GM11168 (cell line): Measurements from ENCODE around the gene KNDC1.
"Not testable (repeated sequence)": the region's sequence is repeated elsewhere in the genome, so short reads cannot be mapped to it uniquely, and the experiment has no call there.

Source experiments
- in situ Hi-C: fragments of 300-500 bp; cut with MboI; formaldehyde crosslinking; loops from one replicate; pipeline ENCODE4 v1.12.0; 2022; ENCODE audit warnings: low sequenced_read_pairs; ENCODE audit not compliant: unreplicated experiment

Gene KNDC1

DNA sequence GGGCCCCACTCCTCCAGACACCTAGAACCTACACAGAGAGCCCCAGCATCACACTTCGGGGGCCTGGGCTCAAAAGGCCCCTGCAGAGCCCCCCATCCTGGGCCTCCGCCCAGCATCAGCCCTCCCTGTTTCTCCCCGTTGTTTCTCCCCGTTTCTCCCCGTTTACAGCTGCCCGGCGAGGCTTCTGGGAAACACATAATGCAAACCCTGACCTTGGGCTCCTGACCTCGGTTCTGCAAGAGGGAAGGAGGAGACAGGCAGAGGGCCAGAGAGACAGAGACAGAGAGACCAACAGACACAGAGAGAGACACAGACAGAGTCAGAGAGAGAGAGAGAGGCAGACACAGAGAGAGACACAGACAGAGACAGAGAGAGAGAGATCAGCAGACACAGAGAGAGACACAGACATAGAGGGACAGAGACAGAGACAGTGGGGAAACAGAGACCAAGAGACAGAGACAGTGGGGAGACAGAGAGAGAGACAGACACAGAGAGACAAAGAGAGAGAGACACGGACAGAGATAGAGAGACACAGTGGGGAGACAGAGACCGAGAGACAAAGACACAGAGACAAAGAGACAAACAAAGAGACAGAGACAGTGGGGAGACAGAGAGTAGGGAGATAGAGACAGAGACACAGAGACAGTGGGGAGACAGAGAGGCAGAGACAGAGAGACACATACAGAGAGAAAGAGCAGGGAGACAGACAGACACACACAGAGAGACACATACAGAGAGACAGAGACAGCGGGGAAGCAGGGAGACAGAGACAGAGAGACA is 90.1 kb downstream of the KNDC1 start:
- in situ Hi-C loops = no loop called here

DNA sequence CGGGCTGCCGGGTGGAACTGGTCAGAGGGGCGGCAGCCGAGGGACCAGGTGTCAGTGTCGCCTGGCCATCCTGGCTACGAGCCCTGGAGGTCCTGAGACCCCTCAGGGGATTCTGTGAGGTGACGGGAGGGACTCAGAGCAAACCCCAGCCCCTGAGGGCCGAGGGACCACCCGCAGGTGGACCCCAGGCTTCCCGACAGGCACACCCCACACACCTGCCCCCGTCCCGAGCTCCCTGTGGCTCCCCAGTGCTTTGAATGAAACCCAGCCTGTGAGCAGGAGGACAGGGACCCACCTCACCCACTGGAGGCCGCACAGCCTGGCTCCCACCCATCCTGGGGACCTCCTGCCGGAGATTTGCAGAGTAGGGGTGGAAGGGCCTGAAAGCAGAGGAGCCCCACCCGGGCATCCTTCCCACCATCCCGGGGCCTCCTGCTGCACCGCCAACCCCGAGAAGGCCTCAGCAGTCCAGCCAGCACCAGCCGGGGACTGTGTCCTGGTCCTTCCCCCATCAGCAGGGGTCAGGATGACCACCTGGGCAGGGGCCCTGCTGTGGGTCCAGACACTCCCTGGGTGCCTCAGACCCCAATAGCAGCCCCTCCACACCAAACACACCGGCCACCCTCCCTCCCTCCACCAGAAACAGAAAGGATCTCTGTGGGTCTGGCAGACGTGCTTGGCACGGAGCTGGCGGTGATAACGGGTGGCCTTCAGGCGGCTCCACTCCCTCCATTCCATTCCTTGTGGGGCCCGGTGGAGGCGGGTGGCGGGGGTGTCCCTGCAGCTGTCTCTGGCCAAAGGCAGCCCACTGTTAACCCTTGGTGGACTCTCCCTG is 91.6 kb downstream of the KNDC1 start:
- in situ Hi-C loops = no loop called here

DNA sequence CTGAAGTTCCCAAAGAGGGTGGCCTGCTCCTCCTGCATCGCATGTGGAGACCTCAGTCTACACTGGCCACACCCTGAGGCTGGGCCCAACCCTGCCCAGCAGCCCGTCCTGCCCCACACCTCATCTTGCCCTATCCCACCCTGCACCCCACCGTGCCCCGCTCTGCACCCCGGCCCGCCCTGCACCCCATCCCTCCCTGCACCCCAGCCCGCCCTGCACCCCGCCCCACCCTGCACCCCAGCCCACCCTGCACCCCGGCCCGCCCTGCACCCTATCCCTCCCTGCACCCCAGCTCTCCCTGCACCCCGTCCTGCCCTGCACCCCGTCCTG is 92.2 kb downstream of the KNDC1 start:
- in situ Hi-C loops = no loop called here

DNA sequence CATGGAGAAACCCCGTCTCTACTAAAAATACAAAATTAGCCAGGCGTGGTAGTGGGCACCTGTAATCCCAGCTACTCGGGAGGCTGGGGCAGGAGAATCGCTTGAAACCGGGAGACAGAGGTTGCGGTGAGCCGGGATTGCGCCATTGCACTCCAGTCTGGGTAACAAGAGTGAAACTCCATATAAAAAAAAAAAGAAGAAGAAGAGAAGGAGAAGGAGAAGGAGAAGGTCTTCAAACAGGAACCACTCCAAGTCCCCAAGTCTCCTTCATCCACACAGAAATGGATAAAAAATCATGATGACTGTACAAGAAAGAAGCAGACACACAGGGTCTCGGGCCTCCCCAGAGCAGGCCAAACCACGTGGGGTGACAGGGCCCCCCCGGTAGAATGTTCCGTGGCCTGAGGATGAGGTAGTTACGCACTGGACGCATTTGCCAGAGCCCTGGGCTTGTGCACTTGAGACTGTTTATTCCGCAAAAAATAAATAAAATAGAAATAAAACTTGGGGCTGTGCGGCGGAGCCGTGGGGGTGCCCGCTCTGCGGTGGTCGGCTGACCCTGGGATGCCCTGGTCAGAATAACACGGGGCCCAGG is 93.4 kb downstream of the KNDC1 start:
- in situ Hi-C loops = no loop called here

DNA sequence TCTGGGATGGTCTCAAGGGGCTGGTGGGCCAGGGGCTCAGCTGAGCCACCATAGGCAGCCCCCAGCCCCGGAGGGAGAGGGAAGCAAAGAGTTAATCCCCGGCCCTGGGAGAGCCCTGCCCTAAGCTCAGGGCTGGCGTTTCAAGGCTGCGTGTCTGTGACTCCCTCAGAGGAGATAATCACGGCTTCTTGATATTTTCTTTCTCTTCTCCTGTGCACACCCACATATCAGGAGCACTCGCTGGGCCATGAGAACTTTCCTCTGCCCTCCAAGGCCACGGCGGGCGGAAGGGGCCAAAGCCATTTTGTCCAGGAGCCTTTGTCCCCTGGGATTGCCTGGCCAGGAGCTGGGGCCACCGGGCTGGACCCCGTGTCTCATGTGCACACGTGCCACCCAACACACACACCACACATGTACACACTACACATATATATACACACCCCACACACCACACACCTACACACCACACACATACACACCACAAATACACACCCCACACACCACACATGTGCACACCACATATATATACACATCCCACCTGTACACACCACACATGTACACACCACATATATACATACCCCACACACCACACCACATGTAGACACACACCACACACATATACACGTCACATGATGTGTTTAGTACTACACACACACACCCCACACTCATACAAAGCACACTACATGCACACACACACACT is 94.6 kb downstream of the KNDC1 start:
- in situ Hi-C loops = no loop called here

DNA sequence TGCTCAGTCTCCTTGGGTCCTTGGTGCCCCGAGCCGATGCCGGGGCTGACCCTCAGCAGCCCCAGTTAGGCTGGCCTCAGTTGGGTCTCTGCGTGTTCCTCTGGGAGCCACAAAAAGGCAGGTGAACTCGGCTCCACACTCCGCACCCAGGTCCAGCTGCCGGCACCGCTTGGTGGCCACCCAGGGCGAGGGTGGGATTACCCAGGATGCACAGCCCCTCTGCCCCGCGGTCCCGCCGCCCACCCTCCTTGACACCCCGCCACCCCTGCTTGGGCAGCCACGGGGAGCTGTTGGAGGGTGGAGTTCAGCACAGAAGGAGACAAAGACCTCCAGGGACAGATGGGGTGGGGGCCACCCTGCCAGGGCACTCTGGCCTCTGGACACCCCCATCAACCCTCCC is 95.3 kb downstream of the KNDC1 start:
- in situ Hi-C loops = no loop called here

DNA sequence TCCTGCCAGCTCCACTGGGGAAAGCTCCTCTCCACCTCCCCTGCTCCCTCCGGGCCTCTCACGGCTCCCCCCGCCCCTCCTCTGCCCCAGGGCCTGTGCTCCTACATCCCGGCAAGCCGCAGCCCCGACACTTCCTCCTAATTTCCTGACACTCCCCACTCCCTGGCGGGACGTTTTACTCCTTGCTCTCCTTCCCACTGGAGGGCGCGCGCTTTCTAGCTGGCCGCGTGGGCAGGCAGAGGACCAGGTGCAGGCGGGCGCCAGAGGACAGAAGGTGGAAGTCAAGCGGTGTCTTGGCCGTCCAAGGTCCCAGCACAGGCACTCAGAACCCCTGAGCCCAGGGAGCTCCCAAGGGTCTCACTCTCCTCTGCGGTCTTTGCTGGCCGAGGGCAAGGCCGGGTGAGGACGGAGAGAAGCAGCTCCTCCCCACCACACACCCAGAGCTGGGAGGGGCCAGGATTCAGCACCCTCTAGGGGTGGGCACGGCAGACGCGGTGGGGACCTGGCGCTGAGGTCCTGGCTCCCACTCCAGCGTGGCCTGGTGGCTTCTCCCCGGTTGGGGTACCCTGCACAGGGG is 97.6 kb downstream of the KNDC1 start:
- in situ Hi-C loops = no loop called here

- in situ Hi-C loops = no loop called here
These were observed 98.2 kb downstream of the KNDC1 start for GRCh38 chr10:133258066-133258817.

DNA sequence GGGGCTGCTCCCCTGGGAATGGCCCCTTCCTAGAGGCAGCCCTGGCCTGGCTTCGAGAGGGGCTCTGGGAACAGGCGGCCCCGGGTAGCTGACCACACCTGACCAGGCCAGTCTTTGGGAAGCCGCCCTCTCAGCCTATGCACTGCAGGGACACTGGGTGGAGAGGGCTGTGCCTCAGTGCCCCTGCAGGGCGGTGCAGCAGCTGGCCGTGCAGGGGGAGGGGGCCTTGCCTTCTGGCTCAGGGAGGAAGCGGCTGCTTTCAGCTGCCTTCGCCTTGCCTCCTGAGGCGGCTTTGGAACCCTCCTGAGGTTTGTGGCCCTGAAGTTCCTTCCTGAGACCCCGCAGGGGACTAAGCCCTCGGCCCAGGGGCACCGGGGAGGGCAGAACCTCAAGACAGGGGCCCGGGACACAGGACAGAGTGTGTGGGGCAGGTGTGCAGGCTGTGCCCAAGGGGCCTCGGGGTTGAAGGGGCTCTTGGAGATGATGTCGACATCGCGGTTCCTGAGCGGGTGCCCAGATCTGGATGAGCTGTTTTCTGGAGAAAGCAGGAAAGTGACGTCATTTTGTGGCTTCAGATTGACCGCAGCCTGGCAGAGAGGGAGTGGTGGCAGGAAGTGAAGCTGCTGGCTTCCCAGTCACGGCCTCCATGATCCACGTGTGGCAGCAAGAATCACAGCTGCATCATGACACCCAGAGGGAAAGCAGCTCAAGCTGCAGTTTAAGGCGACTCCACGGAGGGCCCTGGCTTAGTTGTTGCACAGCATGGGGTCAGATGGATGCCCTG is 99.0 kb downstream of the KNDC1 start:
- in situ Hi-C loops = no loop called here

GRCh38 chr10:133259602-133259989 is 99.6 kb downstream of the KNDC1 start:
- in situ Hi-C loops = no loop called here

- in situ Hi-C loops = no loop called here
These were observed 101.1 kb downstream of the KNDC1 start for GRCh38 chr10:133260895-133261725.

DNA sequence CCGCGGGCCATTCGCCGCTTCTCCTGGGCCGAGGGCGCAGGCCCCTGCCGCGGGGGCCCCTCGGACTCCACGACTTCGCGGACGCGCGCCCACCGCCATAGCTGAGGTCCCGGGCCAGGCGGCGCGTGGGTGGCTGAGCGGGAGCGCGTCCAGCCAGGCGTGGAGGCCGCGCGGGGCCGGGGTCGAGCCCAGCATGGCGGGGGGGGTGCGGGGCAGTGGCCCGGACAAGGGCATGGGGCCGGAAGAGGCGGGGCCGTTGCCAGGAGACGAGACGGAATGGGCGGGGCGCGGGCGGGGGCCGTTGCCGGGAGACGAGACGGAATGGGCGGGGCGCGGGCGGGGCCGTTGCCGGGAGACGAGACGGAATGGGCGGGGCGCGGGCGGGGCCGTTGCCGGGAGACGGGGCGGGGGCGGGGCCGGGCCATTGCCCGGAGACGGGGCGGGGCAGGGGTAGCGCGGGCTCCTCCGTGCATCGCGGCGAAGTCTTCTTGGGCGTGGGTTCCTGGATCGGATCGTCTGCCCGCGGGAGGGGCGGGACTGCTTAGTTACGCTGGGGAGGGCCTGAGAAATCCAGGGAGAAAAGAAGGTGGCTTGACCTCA is 101.8 kb downstream of the KNDC1 start:
- in situ Hi-C loops = no loop called here

GRCh38 chr10:133262696-133263095 is 102.7 kb downstream of the KNDC1 start:
- in situ Hi-C loops = no loop called here

- in situ Hi-C loops = no loop called here
These were observed 103.7 kb downstream of the KNDC1 start for GRCh38 chr10:133263674-133264073.

- in situ Hi-C loops = no loop called here
These were observed 104.4 kb downstream of the KNDC1 start for GRCh38 chr10:133264461-133264860.

DNA sequence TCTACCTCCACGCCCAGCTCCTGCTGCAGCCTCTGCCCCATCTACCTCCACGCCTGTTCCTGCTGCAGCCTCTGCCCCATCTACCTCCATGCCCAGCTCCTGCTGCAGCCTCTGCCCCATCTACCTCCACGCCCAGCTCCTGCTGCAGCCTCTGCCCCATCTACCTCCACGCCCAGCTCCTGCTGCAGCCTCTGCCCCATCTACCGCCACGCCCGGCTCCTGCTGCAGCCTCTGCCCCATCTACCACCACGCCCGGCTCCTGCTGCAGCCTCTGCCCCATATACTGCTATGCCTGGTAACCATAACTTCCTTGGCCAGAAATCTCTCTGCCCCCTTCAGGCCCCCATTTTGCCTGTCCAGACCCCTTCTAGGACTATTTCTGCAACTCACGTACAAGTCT is 105.0 kb downstream of the KNDC1 start:
- in situ Hi-C loops = not testable (repeated sequence)

- in situ Hi-C loops = no loop called here
These were observed 106.2 kb downstream of the KNDC1 start for GRCh38 chr10:133266056-133266795.
